HCT116 (cell line): Measurements from ENCODE around the gene PRPH. TPM values are rescaled to one million over a fixed set of nuclear protein-coding genes. Genes with fewer than 3 reads are reported as not detected.
"Not testable (repeated sequence)": the region's sequence is repeated elsewhere in the genome, so short reads cannot be mapped to it uniquely, and the experiment has no call there.

Experiments
- ATAC-seq: fragments of 200-7000 bp; cut with Tn5 transposase; 2 replicates; pipeline ENCODE4 v1.9.1; 2020; ENCODE audit warnings: mild to moderate bottlenecking, moderate library complexity
- BruUV-seq: library from RNA; stranded (reverse); fragments of 400-500 nt; replicated peaks from 2 replicates; lab custom pipeline; 2021; lab: Mats Ljungman, UMichigan
- CTCF ChIA-PET: fragments of 300-600 bp; sonication (Branson Sonifier 250); formaldehyde crosslinking; loops from one replicate; lab custom pipeline; 2021; ENCODE audit warnings: antibody characterized with exemption; lab: Charles Lee
- POLR2A ChIA-PET: fragments of 300-600, 350-600 bp; sonication (Branson Sonifier 250); formaldehyde crosslinking; loops from one replicate; lab custom pipeline; 2021; ENCODE audit warnings: antibody characterized with exemption; lab: Charles Lee
- RAD21 ChIA-PET, 2 experiments: fragments of 300-600 bp; sonication (Branson Sonifier 250); formaldehyde crosslinking; loops; one replicate each; lab custom pipeline; 2023; ENCODE audit warnings: low total read pairs in 2 of 2; ENCODE audit not compliant: uncharacterized antibody in 2 of 2, unreplicated experiment in 2 of 2, low non-redundant PET in 1 of 2; lab: Charles Lee
- DNase-seq: peaks from one replicate; pipeline ENCODE4 v3.0.0-alpha.2; 2010; ENCODE audit warnings: low read depth, low spot score
- H2AFZ ChIP-seq: fragments of 200-600 bp; shearing (Covaris generic), sonication (generic); 2 replicates; pipeline ENCODE4 v1.6.1; 2017; ENCODE audit warnings: low read depth, mixed run types, mixed read lengths, antibody characterized with exemption, low read length; ENCODE audit not compliant: poor library complexity, severe bottlenecking
- H3K27ac ChIP-seq: 2 replicates; pipeline ENCODE4 v1.5.1; 2012; ENCODE audit warnings: low read depth, low read length
- H3K27me3 ChIP-seq: fragments of 200-600 bp; sonication (generic); 2 replicates; pipeline ENCODE4 v1.6.1; 2016; ENCODE audit warnings: mixed run types, low read length, mixed read lengths; ENCODE audit not compliant: insufficient read depth
- H3K36me3 ChIP-seq, 2 experiments: fragments of 200-500 bp in 1 of 2; fragments of 200-600 bp in 1 of 2; sonication (Bioruptor generic) in 1 of 2; sonication (generic) in 1 of 2; 2 replicates each; pipeline versions ENCODE4 v1.5.1 to v1.6.1; 2014 to 2016; ENCODE audit warnings: low read length in 2 of 2, inconsistent platforms in 1 of 2, mixed read lengths in 1 of 2, mixed run types in 1 of 2; ENCODE audit not compliant: insufficient read depth in 2 of 2, control insufficient read depth in 1 of 2
- H3K4me1 ChIP-seq, 2 experiments: fragments of 200-600 bp in 1 of 2; sonication (generic) in 1 of 2; 2 replicates each; pipeline versions ENCODE4 v1.5.1 to v1.6.1; 2012 to 2017; ENCODE audit warnings: low read length in 2 of 2, inconsistent platforms in 1 of 2, mild to moderate bottlenecking in 1 of 2, mixed read lengths in 1 of 2, mixed run types in 1 of 2, moderate library complexity in 1 of 2; ENCODE audit not compliant: insufficient read depth in 2 of 2, control insufficient read depth in 1 of 2
- H3K4me2 ChIP-seq: fragments of 200-600 bp; sonication (generic); 2 replicates; pipeline ENCODE4 v1.6.1; 2017; ENCODE audit warnings: mixed run types, low read length, mixed read lengths
- H3K4me3 ChIP-seq, 2 experiments: fragments of 200-600 bp in 1 of 2; sonication (generic) in 1 of 2; replicated peaks in 1 of 2; 2 replicates each; pipeline ENCODE4 v1.5.1; 2011 to 2016; ENCODE audit warnings: low read length in 2 of 2, control low read depth in 1 of 2, low read depth in 1 of 2, mild to moderate bottlenecking in 1 of 2, mixed read lengths in 1 of 2, mixed run types in 1 of 2
- H3K79me2 ChIP-seq: fragments of 200-600 bp; sonication (generic); 2 replicates; pipeline ENCODE4 v1.6.1; 2017; ENCODE audit warnings: mild to moderate bottlenecking, mixed run types, low read length, moderate library complexity, mixed read lengths; ENCODE audit not compliant: insufficient read depth
- H3K9ac ChIP-seq: fragments of 200-600 bp; sonication (generic); 2 replicates; pipeline ENCODE4 v1.6.1; 2016; ENCODE audit warnings: low read length, mixed read lengths
- H3K9me2 ChIP-seq: fragments of 200-600 bp; sonication (generic), shearing (Covaris generic); 2 replicates; pipeline ENCODE4 v1.6.1; 2017; ENCODE audit warnings: mixed run types, mild to moderate bottlenecking, moderate library complexity; ENCODE audit not compliant: insufficient read depth
- H3K9me3 ChIP-seq, 2 experiments: fragments of 200-500 bp in 1 of 2; fragments of 200-600 bp in 1 of 2; sonication (Bioruptor generic) in 1 of 2; sonication (generic) in 1 of 2; 2 replicates each; pipeline ENCODE4 v1.6.1; 2014 to 2017; ENCODE audit warnings: low read length in 2 of 2, mixed read lengths in 2 of 2, inconsistent platforms in 1 of 2, low read depth in 1 of 2, mild to moderate bottlenecking in 1 of 2, mixed run types in 1 of 2, moderate library complexity in 1 of 2; ENCODE audit not compliant: control insufficient read depth in 1 of 2, insufficient read depth in 1 of 2
- H4K20me1 ChIP-seq: fragments of 200-600 bp; sonication (generic), shearing (Covaris generic); 2 replicates; pipeline ENCODE4 v1.6.1; 2017; ENCODE audit warnings: mixed run types, mild to moderate bottlenecking, moderate library complexity; ENCODE audit not compliant: insufficient read depth
- ATF3 ChIP-seq: IDR thresholded peaks from 2 replicates; pipeline ENCODE4 v1.6.1; 2012
- CEBPB ChIP-seq: IDR thresholded peaks from 2 replicates; pipeline ENCODE4 v1.6.1; 2012; ENCODE audit warnings: low read depth
- ELF1 ChIP-seq: IDR thresholded peaks from 2 replicates; pipeline ENCODE4 v1.6.1; 2012; ENCODE audit warnings: low read depth, borderline replicate concordance
- EZH2 ChIP-seq: fragments of 200-600 bp; sonication (generic); IDR thresholded peaks from 2 replicates; pipeline ENCODE4 v1.6.1; 2017; ENCODE audit warnings: antibody characterized with exemption, mixed run types
- POLR2A ChIP-seq: IDR thresholded peaks from 2 replicates; pipeline ENCODE4 v1.7.0; 2011; ENCODE audit warnings: borderline replicate concordance; ENCODE audit not compliant: insufficient read depth, insufficient read length; ENCODE audit errors: extremely low read depth
- REST ChIP-seq: IDR thresholded peaks from 2 replicates; pipeline ENCODE4 v1.6.1; 2012; ENCODE audit warnings: low read depth
- SP1 ChIP-seq: IDR thresholded peaks from 2 replicates; pipeline ENCODE4 v1.6.1; 2012; ENCODE audit warnings: low read depth
- TCF7L2 ChIP-seq: IDR thresholded peaks from 2 replicates; pipeline ENCODE4 v1.7.0; 2011; ENCODE audit warnings: borderline replicate concordance, inconsistent platforms; ENCODE audit not compliant: insufficient read depth, insufficient read length; ENCODE audit errors: extremely low read depth
- intact Hi-C: fragments of 100-400 bp; cut with micrococcal nuclease; formaldehyde crosslinking; loops from 2 replicates; pipeline ENCODE4 v1.10.0; 2022
- total RNA-seq: library from RNA; stranded (reverse); gene quantifications from one replicate; pipeline ENCODE4 v1.2.1, GENCODE V29; 2021; ENCODE audit not compliant: unreplicated experiment

PRPH gene
- total RNA-seq, 1 experiment from 2014 or later: 6.7 TPM

GRCh38 chr12:49253033-49253623 is 41.8 kb upstream of the PRPH start:
- no peak for ATAC-seq
- H3K9ac ChIP-seq: no peak overlapping the region
- ChIA-PET POLR2A (interaction anchor here (2.0 kb wide), 1 partner anchor 11 kb away, joined by 6 read pairs; no protein-coding TSS in a partner anchor), CTCF (interaction anchor here (0.9 kb wide), 1 partner anchor 18 kb away, joined by 3 read pairs; no protein-coding TSS in a partner anchor), RAD21 (no interaction called here)
- no peaks in the 10 kb centered on the region for H3K27me3 ChIP-seq
- TF ChIP-seq ATF3 (no peak), POLR2A (no peak), REST (no peak), TCF7L2 (no peak), CEBPB (no peak), ELF1 (no peak), EZH2 (no peak), SP1 (no peak)
- no peaks in the 10 kb centered on the region for H3K9me3 ChIP-seq
- no peaks in the 10 kb centered on the region for H4K20me1 ChIP-seq
- H3K4me2 ChIP-seq: no peak overlapping the region
- H3K27ac ChIP-seq: no peak overlapping the region
- H3K79me2 ChIP-seq: no peaks in the 10 kb centered on the region
- no peaks in the 10 kb centered on the region for H3K36me3 ChIP-seq
- intact Hi-C loops: no loop called here
- BruUV-seq: no TSS peak
- no peak overlapping the region for H3K4me3 ChIP-seq
- H2AFZ ChIP-seq: no peak overlapping the region
- peaks cover 3 to 11% of the 10 kb centered on the region in 2 experiments; a peak in 3 of 4 replicates for H3K4me1 ChIP-seq
- DNase-seq: no peak
- no peaks in the 10 kb centered on the region for H3K9me2 ChIP-seq

GRCh38 chr12:49255456-49255855 is 39.5 kb upstream of the PRPH start:
- H2AFZ ChIP-seq, H4K20me1 ChIP-seq, RAD21 ChIA-PET, ATAC-seq, H3K4me3 ChIP-seq, intact Hi-C loops, H3K4me2 ChIP-seq, H3K9me3 ChIP-seq, CTCF ChIA-PET, H3K79me2 ChIP-seq, H3K27ac ChIP-seq, H3K27me3 ChIP-seq, DNase-seq, BruUV-seq, H3K9ac ChIP-seq, H3K9me2 ChIP-seq, H3K36me3 ChIP-seq: not testable (repeated sequence)
- POLR2A ChIA-PET: interaction anchor here (0.9 to 1.4 kb wide), 2 partner anchors 9 to 10 kb away, joined by 3 read pairs; partner anchors contain the start of gene TUBA1C
- peaks cover 4 to 15% of the 10 kb centered on the region in 2 experiments; a peak in 3 of 4 replicates for H3K4me1 ChIP-seq
